Activated B cell treated with CpG ODN at 0.5 μM for 24 hours (primary cell): ENCODE data around the gene LMNB1. TPM values are rescaled to one million over a fixed set of nuclear protein-coding genes. Genes with fewer than 3 reads are reported as not detected.
"Not testable (repeated sequence)": the region's sequence is repeated elsewhere in the genome, so short reads cannot be mapped to it uniquely, and the experiment has no call there.

ENCODE experiments used
- ATAC-seq: fragments of 200-7000 bp; cut with Tn5 transposase; one replicate; pipeline ENCODE4 v1.10.0; 2021; ENCODE audit warnings: low read depth, mild to moderate bottlenecking, moderate library complexity
- CTCF ChIA-PET: fragments of 350-600 bp; sonication (Branson Sonifier 250); formaldehyde crosslinking; loops from one replicate; lab custom pipeline; 2021; ENCODE audit warnings: antibody characterized with exemption; lab: Charles Lee
- POLR2A ChIA-PET: fragments of 350-600 bp; sonication (Branson Sonifier 250); formaldehyde crosslinking; loops from one replicate; lab custom pipeline; 2021; ENCODE audit warnings: antibody characterized with exemption; lab: Charles Lee
- DNase-seq: peaks from one replicate; pipeline ENCODE4 v3.0.0; 2022
- H3K27ac Mint-ChIP-seq: one replicate; pipeline ENCODE4 v1.8.0; 2020; ENCODE audit warnings: mixed read lengths
- H3K27me3 Mint-ChIP-seq: one replicate; pipeline ENCODE4 v1.8.0; 2021; ENCODE audit warnings: mixed read lengths
- H3K36me3 Mint-ChIP-seq: one replicate; pipeline ENCODE4 v1.8.0; 2021; ENCODE audit warnings: low read depth, mixed read lengths
- H3K4me1 Mint-ChIP-seq: one replicate; pipeline ENCODE4 v1.8.0; 2021; ENCODE audit warnings: mixed read lengths
- H3K4me3 Mint-ChIP-seq: one replicate; pipeline ENCODE4 v1.8.0; 2020; ENCODE audit warnings: mild to moderate bottlenecking, mixed read lengths
- H3K9me3 Mint-ChIP-seq: one replicate; pipeline ENCODE4 v1.8.0; 2020; ENCODE audit warnings: mixed read lengths
- intact Hi-C: fragments of 100-400 bp; cut with micrococcal nuclease; formaldehyde crosslinking; loops from one replicate; pipeline ENCODE4 v1.15.1; 2024
- total RNA-seq: library from RNA; stranded (reverse); gene quantifications from 2 replicates; pipeline ENCODE4 v1.2.3, GENCODE V29; 2022
- TF ChIP-seq, protein P1 (sequence below): fragments of 200-600 bp; IDR thresholded peaks from one replicate; pipeline ENCODE4 v1.8.0; 2022; ENCODE audit warnings: antibody characterized with exemption, mild to moderate bottlenecking

The LMNB1 gene
- 34.7 and 35.7 TPM in 2 replicates for total RNA-seq

DNA sequence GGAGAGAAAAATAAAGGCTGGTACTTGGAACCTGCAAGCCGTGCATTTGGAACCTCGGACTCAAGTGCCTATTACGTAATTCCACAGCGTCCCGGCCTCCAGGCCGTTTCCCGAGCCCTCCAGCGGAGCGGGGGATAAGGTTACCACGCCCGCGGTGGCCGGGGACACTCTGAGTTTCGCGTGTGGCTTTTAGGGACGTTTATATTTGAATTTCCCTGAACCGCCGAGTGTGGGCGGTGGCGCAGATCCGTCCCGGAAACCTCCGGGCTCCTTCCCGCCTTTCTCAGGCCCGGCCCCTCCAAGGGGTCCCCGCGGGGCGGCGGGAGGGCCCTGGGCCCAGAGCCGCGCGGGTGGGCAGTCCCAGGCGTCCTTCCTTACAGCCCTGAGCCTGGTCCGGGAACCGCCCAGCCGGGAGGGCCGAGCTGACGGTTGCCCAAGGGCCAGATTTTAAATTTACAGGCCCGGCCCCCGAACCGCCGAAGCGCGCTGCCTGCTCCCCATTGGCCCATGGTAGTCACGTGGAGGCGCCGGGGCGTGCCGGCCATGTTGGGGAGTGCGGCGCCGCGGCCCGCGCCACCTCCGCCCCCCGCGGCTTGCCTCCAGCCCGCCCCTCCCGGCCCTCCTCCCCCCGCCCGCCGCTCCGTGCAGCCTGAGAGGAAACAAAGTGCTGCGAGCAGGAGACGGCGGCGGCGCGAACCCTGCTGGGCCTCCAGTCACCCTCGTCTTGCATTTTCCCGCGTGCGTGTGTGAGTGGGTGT is at the start of gene LMNB1:
TSS of gene LMNB1 (plus strand) at position 638 of the 758 bp plus-strand sequence. CDS start 373 bp downstream, outside the sequence.
- CTCF ChIA-PET: interaction anchor here (0.6 to 9.2 kb wide), 5 partner anchors 15 to 732 kb away, joined by 3 to 185 read pairs (median 12); no protein-coding TSS in a partner anchor
- TF ChIP-seq, protein P1, sequence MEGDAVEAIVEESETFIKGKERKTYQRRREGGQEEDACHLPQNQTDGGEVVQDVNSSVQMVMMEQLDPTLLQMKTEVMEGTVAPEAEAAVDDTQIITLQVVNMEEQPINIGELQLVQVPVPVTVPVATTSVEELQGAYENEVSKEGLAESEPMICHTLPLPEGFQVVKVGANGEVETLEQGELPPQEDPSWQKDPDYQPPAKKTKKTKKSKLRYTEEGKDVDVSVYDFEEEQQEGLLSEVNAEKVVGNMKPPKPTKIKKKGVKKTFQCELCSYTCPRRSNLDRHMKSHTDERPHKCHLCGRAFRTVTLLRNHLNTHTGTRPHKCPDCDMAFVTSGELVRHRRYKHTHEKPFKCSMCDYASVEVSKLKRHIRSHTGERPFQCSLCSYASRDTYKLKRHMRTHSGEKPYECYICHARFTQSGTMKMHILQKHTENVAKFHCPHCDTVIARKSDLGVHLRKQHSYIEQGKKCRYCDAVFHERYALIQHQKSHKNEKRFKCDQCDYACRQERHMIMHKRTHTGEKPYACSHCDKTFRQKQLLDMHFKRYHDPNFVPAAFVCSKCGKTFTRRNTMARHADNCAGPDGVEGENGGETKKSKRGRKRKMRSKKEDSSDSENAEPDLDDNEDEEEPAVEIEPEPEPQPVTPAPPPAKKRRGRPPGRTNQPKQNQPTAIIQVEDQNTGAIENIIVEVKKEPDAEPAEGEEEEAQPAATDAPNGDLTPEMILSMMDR: no peak
- POLR2A ChIA-PET: interaction anchor here (0.6 to 4.3 kb wide), 16 partner anchors 10 to 452 kb away, joined by 3 to 48 read pairs (median 12); partner anchors contain the start of genes MARCHF3 and PHAX
- Mint-ChIP-seq H3K4me3 (peak within 1 kb of the TSS; percentile 92), H3K27me3 (no peaks in the 10 kb centered on the region), H3K27ac (peak within 1 kb of the TSS; percentile 96), H3K9me3 (no peaks in the 10 kb centered on the region), H3K4me1 (peaks cover 36% of the 10 kb centered on the region), H3K36me3 (peaks cover 7% of the 10 kb centered on the region)
- intact Hi-C loops: loop anchor here (1.0 to 2.0 kb wide), 7 partner anchors 14 to 1306 kb away; partner anchors contain the start of genes GRAMD2B, MARCHF3 and SLC12A2
- ATAC-seq: peak; percentile 71
- DNase-seq: peak; percentile 94

GRCh38 chr5:126732716-126733115 is 44.2 kb upstream of the LMNB1 start:
- H3K9me3 Mint-ChIP-seq: no peaks in the 10 kb centered on the region
- ATAC-seq (no peak), DNase-seq (no peak)
- ChIA-PET POLR2A (no interaction called here), CTCF (no interaction called here)
- peaks cover 3% of the 10 kb centered on the region for H3K4me1 Mint-ChIP-seq
- intact Hi-C loops: no loop called here
- no peak overlapping the region for H3K4me3 Mint-ChIP-seq
- no peaks in the 10 kb centered on the region for H3K36me3 Mint-ChIP-seq
- H3K27ac Mint-ChIP-seq: no peak overlapping the region
- H3K27me3 Mint-ChIP-seq: no peaks in the 10 kb centered on the region
- TF ChIP-seq, protein P1: no peak

- DNase-seq, H3K4me3 Mint-ChIP-seq, H3K4me1 Mint-ChIP-seq, POLR2A ChIA-PET, H3K27me3 Mint-ChIP-seq, CTCF ChIA-PET, ATAC-seq, H3K36me3 Mint-ChIP-seq, H3K27ac Mint-ChIP-seq, intact Hi-C loops, H3K9me3 Mint-ChIP-seq: not testable (repeated sequence)
Measured at GRCh38 chr5:126734573-126734972, 42.4 kb upstream of the LMNB1 start.

GRCh38 chr5:126736141-126736540 is 40.8 kb upstream of the LMNB1 start:
- Mint-ChIP-seq H3K27me3 (no peaks in the 10 kb centered on the region), H3K9me3 (no peaks in the 10 kb centered on the region), H3K4me1 (no peaks in the 10 kb centered on the region), H3K27ac (no peak overlapping the region), H3K4me3 (no peak overlapping the region), H3K36me3 (no peaks in the 10 kb centered on the region)
- ChIA-PET POLR2A (no interaction called here), CTCF (no interaction called here)
- intact Hi-C loops: no loop called here
- ATAC-seq (no peak), DNase-seq (no peak)
- TF ChIP-seq, protein P1: no peak

DNA sequence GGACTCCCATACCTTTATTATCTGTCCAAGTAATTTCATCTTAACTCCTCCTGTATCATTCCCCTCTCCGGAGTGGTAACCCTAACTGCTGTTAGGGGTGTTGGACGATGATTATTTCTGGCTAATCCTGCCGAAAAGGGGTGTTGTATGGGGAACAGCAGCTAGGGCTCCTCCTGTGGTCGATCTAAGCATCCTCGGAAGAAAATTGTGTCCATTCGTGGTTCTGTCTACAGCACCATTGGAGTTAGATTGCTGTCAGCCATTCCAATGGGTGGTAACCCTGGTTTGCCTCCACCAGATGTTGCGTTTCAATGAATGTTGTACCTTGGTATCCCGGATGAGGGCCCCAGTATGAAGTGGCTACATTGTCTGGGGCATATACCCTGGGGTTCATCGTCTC is 35.6 kb upstream of the LMNB1 start:
- H3K4me1 Mint-ChIP-seq: no peaks in the 10 kb centered on the region

More for the DNA sequence above, 35.6 kb upstream of the LMNB1 start:
- no peak overlapping the region for H3K4me3 Mint-ChIP-seq
- TF ChIP-seq, protein P1: no peak
- ChIA-PET POLR2A (no interaction called here), CTCF (no interaction called here)
- intact Hi-C loops: no loop called here
- H3K27ac Mint-ChIP-seq: no peak overlapping the region
- H3K27me3 Mint-ChIP-seq: peaks cover 4% of the 10 kb centered on the region
- no peaks in the 10 kb centered on the region for H3K9me3 Mint-ChIP-seq
- no peak for ATAC-seq
- no peak for DNase-seq
- no peaks in the 10 kb centered on the region for H3K36me3 Mint-ChIP-seq
